HepG2 (cell line): ENCODE results near the gene HCRTR2. TPM values are rescaled to one million over a fixed set of nuclear protein-coding genes. Genes with fewer than 3 reads are reported as not detected.
A peak's percentile ranks its signal among the peaks of the same experiment; 100 is the strongest.

ENCODE experiments used
- ATAC-seq: fragments of 200-7000 bp; cut with Tn5 transposase; 3 replicates; pipeline ENCODE4 v1.9.1; 2020; ENCODE audit warnings: mild to moderate bottlenecking, moderate library complexity
- BruUV-seq: library from RNA; stranded (reverse); fragments of 400-500 nt; replicated peaks from 2 replicates; lab custom pipeline; 2021; lab: Mats Ljungman, UMichigan
- CTCF ChIA-PET: fragments of 300-600 bp; formaldehyde crosslinking; extraction: SDS; loops from one replicate; lab custom pipeline; 2021; ENCODE audit warnings: low total read pairs, inconsistent platforms, low intra/inter-chr PET ratio; lab: Yijun Ruan, JAX
- POLR2A ChIA-PET: fragments of 350-600 bp; sonication (Branson Sonifier 250); formaldehyde crosslinking; loops from one replicate; lab custom pipeline; 2020; ENCODE audit warnings: antibody characterized with exemption, inconsistent platforms; lab: Yijun Ruan, JAX
- DNase-seq: peaks from one replicate; pipeline ENCODE4 v3.0.0-alpha.2; 2015; ENCODE audit warnings: low spot score
- FAIRE-seq: peaks from 3 replicates; lab custom pipeline; 2011; peaks lifted over from hg19 to GRCh38; lab: Jason Lieb, UNC
- H2AFZ ChIP-seq: one replicate; pipeline ENCODE4 v1.6.1; 2011; ENCODE audit warnings: low read length, inconsistent platforms
- H3K27ac ChIP-seq: fragments of 300-600 bp; 3 replicates; pipeline ENCODE4 v1.8.0; 2011; ENCODE audit warnings: mixed run types, mild to moderate bottlenecking, mixed read lengths, low read length, inconsistent platforms; ENCODE audit not compliant: insufficient read depth; ENCODE audit errors: extremely low read length
- H3K27me3 ChIP-seq, 2 experiments: fragments of 200-600 bp in 1 of 2; 2 replicates in 1 of 2; 3 replicates in 1 of 2; pipeline versions ENCODE4 v1.6.0 to v1.8.0; 2011; ENCODE audit warnings: low read length in 2 of 2, mild to moderate bottlenecking in 2 of 2, moderate library complexity in 2 of 2, inconsistent platforms in 1 of 2; ENCODE audit not compliant: insufficient read depth in 2 of 2, control insufficient read depth in 1 of 2
- H3K36me3 ChIP-seq, 2 experiments: fragments of 200-600 bp in 1 of 2; replicated peaks in 1 of 2; 2 replicates in 1 of 2; 3 replicates in 1 of 2; pipeline versions ENCODE4 v1.5.1 to v1.8.0; 2011; ENCODE audit warnings: low read length in 2 of 2, inconsistent platforms in 1 of 2; ENCODE audit not compliant: insufficient read depth in 2 of 2, control insufficient read depth in 1 of 2
- H3K4me1 ChIP-seq: 2 replicates; pipeline ENCODE4 v1.5.1; 2012; ENCODE audit warnings: low read length, inconsistent platforms; ENCODE audit not compliant: insufficient read depth
- H3K4me2 ChIP-seq: 2 replicates; pipeline ENCODE4 v1.6.0; 2011; ENCODE audit warnings: low read depth, low read length, inconsistent platforms
- H3K4me3 ChIP-seq, 3 experiments: fragments of 200-600 bp in 1 of 3; sonication (generic), shearing (Covaris generic) in 1 of 3; replicated peaks in 1 of 3; 2 replicates each; pipeline ENCODE4 v1.5.1; 2011 to 2016; ENCODE audit warnings: low read length in 3 of 3, inconsistent platforms in 2 of 3, low read depth in 2 of 3, mild to moderate bottlenecking in 2 of 3, control low read depth in 1 of 3, mixed read lengths in 1 of 3; ENCODE audit not compliant: insufficient read depth in 1 of 3
- H3K79me2 ChIP-seq: one replicate; pipeline ENCODE4 v1.6.1; 2011; ENCODE audit warnings: low read length, inconsistent platforms; ENCODE audit not compliant: insufficient read depth
- H3K9ac ChIP-seq: 2 replicates; pipeline ENCODE4 v1.6.0; 2011; ENCODE audit warnings: mild to moderate bottlenecking, low read depth, low read length, inconsistent platforms; ENCODE audit not compliant: insufficient read depth
- H3K9me3 ChIP-seq: 2 replicates; pipeline ENCODE4 v1.5.1; 2012; ENCODE audit warnings: mild to moderate bottlenecking, low read length
- H4K20me1 ChIP-seq: 2 replicates; pipeline ENCODE4 v1.6.0; 2011; ENCODE audit warnings: inconsistent platforms, mild to moderate bottlenecking, low read length, moderate library complexity; ENCODE audit not compliant: insufficient read depth
- BCL3 ChIP-seq: sonication (generic); formaldehyde crosslinking; IDR thresholded peaks from 2 replicates; pipeline ENCODE4 v1.5.1; 2020; ENCODE audit warnings: mild to moderate bottlenecking, missing genetic modification reagents, moderate library complexity
- MAFF ChIP-seq: IDR thresholded peaks from 2 replicates; pipeline ENCODE4 v1.6.1; 2011; ENCODE audit warnings: low read depth, low read length, improper control_type of control experiment
- MAFK ChIP-seq, 2 experiments: IDR thresholded peaks in 1 of 2; conservative IDR thresholded peaks in 1 of 2; 2 replicates each; pipeline ENCODE4 v1.6.1; 2011; ENCODE audit warnings: improper control_type of control experiment in 2 of 2, low read length in 2 of 2
- MNT ChIP-seq: fragments of 450-650 bp; IDR thresholded peaks from 2 replicates; pipeline ENCODE4 v1.6.1; 2016
- MYNN ChIP-seq: sonication (generic); formaldehyde crosslinking; IDR thresholded peaks from 2 replicates; pipeline ENCODE4 v1.4.0; 2020; ENCODE audit warnings: mild to moderate bottlenecking, low read depth, missing genetic modification reagents
- PHF20 ChIP-seq: sonication (generic); formaldehyde crosslinking; IDR thresholded peaks from 2 replicates; pipeline ENCODE4 v1.5.0; 2020; ENCODE audit warnings: mild to moderate bottlenecking, missing genetic modification reagents
- SRSF4 ChIP-seq: fragments of 200-400 bp; formaldehyde crosslinking; IDR thresholded peaks from one replicate; pipeline ENCODE4 v1.6.1; 2018; ENCODE audit warnings: mild to moderate bottlenecking, low read depth, low read length, moderate library complexity; ENCODE audit not compliant: poor library complexity, severe bottlenecking
- ZNF282 ChIP-seq: fragments of 450-650 bp; IDR thresholded peaks from 2 replicates; pipeline ENCODE4 v1.6.1; 2018; ENCODE audit not compliant: partially characterized antibody
- ZNF784 ChIP-seq: sonication (generic); formaldehyde crosslinking; IDR thresholded peaks from 2 replicates; pipeline ENCODE4 v1.5.1; 2020; ENCODE audit warnings: missing genetic modification reagents, mild to moderate bottlenecking, borderline replicate concordance
- WGBS: methylation state at CpG from one replicate; pipeline ENCODE4 v1.1.6; 2017; ENCODE audit warnings: low lambda C conversion rate; 5-methylcytosine and 5-hydroxymethylcytosine counted together
- in situ Hi-C: cut with HindIII; loops from 2 replicates; pipeline ENCODE4 v1.10.0; 2017; ENCODE audit warnings: low pct_unique_long_range_greater_than_20kb; ENCODE audit not compliant: extremely low pct_ligation_motif_present
- intact Hi-C: fragments of 100-400 bp; cut with micrococcal nuclease; formaldehyde crosslinking; loops from one replicate; pipeline ENCODE4 v1.10.0; 2022; ENCODE audit not compliant: unreplicated experiment
- polyA plus RNA-seq, 8 experiments: library from polyadenylated mRNA; depleted of rRNA in 3 of 8; stranded (reverse) in 7 of 8; unstranded in 1 of 8; fragments of >200 nt; fragmentation: Illumina TruSeq in 4 of 8; extraction: Trizol in 4 of 8; gene quantifications; 2 replicates each; pipeline versions ENCODE4 v1.2.1 to v1.2.3, GENCODE V29; 2011 to 2016; ENCODE audit warnings: low read depth in 4 of 8, missing spikeins in 1 of 8, mixed read lengths in 1 of 8; ENCODE audit not compliant: insufficient read depth in 1 of 8
- total RNA-seq, 5 experiments: library from RNA; depleted of rRNA; stranded (reverse); fragments of >200 nt; fragmentation: Illumina TruSeq; extraction: Trizol; gene quantifications; 2 replicates each; pipeline ENCODE4 v1.2.3, GENCODE V29; 2016; ENCODE audit warnings: low read depth in 1 of 5
- TF ChIP-seq, protein P1 (sequence below): sonication (generic); formaldehyde crosslinking; conservative IDR thresholded peaks from 2 replicates; pipeline ENCODE4 v1.4.0; 2020; ENCODE audit warnings: missing genetic modification reagents

Gene HCRTR2
- total and polyA plus RNA-seq, 2 of the 13 experiments (the other 11 are each of a cell fraction or from before 2014, with no cell fraction given) = not detected

- Histone ChIP-seq H3K9ac (no peak overlapping the region), H3K36me3 (no peaks in the 10 kb centered on the region), H3K27me3 (no peaks in the 10 kb centered on the region), H3K27ac (no peak overlapping the region)
- DNase-seq = no peak
- intact Hi-C loops = no loop called here
- no peak for FAIRE-seq
- TF ChIP-seq ZNF282 (no peak), BCL3 (CRISPR knock-in tag) (no peak), ZNF784 (no peak), MAFK (conservative IDR thresholded peaks at IDR 0.05 in 1 of 2, IDR thresholded peaks at IDR 0.05 in 1 of 2; ENCODE audit: low read length in 2 of 2) (peak; percentile 89 to 95), MYNN (CRISPR knock-in tag) (no peak), MAFF (peak; percentile 91), PHF20 (CRISPR knock-in tag) (no peak), SRSF4 (no peak), MNT (no peak)
- TF ChIP-seq, protein P1, sequence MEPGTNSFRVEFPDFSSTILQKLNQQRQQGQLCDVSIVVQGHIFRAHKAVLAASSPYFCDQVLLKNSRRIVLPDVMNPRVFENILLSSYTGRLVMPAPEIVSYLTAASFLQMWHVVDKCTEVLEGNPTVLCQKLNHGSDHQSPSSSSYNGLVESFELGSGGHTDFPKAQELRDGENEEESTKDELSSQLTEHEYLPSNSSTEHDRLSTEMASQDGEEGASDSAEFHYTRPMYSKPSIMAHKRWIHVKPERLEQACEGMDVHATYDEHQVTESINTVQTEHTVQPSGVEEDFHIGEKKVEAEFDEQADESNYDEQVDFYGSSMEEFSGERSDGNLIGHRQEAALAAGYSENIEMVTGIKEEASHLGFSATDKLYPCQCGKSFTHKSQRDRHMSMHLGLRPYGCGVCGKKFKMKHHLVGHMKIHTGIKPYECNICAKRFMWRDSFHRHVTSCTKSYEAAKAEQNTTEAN (CRISPR knock-in tag) = no peak
- TF ChIP-seq, all 625 proteins: peak for 2
- H4K20me1 ChIP-seq = no peaks in the 10 kb centered on the region
- ChIA-PET CTCF (no interaction called here), POLR2A (no interaction called here)
- no peak overlapping the region for H3K4me3 ChIP-seq
- ATAC-seq = no peak
- no peak overlapping the region for H2AFZ ChIP-seq
- WGBS = 29% methylated on average over 4 of the region's 4 CpGs
- H3K4me1 ChIP-seq = no peaks in the 10 kb centered on the region
- in situ Hi-C loops = no loop called here
- no peaks in the 10 kb centered on the region for H3K79me2 ChIP-seq
- no TSS peak for BruUV-seq
- no peaks in the 10 kb centered on the region for H3K9me3 ChIP-seq
- H3K4me2 ChIP-seq = no peak overlapping the region
Measured at GRCh38 chr6:55137929-55138693, 36.2 kb upstream of the HCRTR2 start.
